Natural killer cell (primary cell): ENCODE measurements around the gene PPP1R16B. TPM values are rescaled to one million over a fixed set of nuclear protein-coding genes. Genes with fewer than 3 reads are reported as not detected.

Experiments used
- ATAC-seq, 3 donors: fragments of 150-1000 bp in 2 of 3; fragments of 200-7000 bp in 1 of 3; cut with Tn5 transposase; 1 replicate in 1 of 3; 2 replicates in 2 of 3; pipeline ENCODE4 v1.10.0; 2021; ENCODE audit warnings: mild to moderate bottlenecking in 2 of 3, moderate library complexity in 2 of 3
- DNase-seq, 2 donors: peaks; one replicate each; pipeline versions ENCODE4 v3.0.0 to v3.0.0-alpha.2; 2013 to 2021; ENCODE audit warnings: mixed read lengths in 1 of 2
- H3K27ac ChIP-seq: one replicate; pipeline ENCODE4 v1.5.1; 2013; ENCODE audit warnings: mild to moderate bottlenecking, low read length
- H3K27me3 ChIP-seq: one replicate; pipeline ENCODE4 v1.6.1; 2013; ENCODE audit warnings: low read length; ENCODE audit not compliant: control insufficient read depth, insufficient read depth
- H3K36me3 ChIP-seq: one replicate; pipeline ENCODE4 v1.6.1; 2013; ENCODE audit warnings: low read length; ENCODE audit not compliant: control insufficient read depth, insufficient read depth
- H3K4me1 ChIP-seq: one replicate; pipeline ENCODE4 v1.6.1; 2013; ENCODE audit warnings: low read length; ENCODE audit not compliant: control insufficient read depth, insufficient read depth
- H3K4me3 ChIP-seq: one replicate; pipeline ENCODE4 v1.5.1; 2013; ENCODE audit warnings: low read length
- H3K9me3 ChIP-seq: one replicate; pipeline ENCODE4 v1.6.1; 2013; ENCODE audit warnings: low read length; ENCODE audit not compliant: control insufficient read depth, insufficient read depth
- H3K27ac Mint-ChIP-seq, 2 donors: one replicate each; pipeline ENCODE4 v1.8.0; 2022; ENCODE audit warnings: mild to moderate bottlenecking in 2 of 2, mixed read lengths in 2 of 2, moderate library complexity in 1 of 2
- H3K27me3 Mint-ChIP-seq, 2 donors: one replicate each; pipeline ENCODE4 v1.8.0; 2022; ENCODE audit warnings: low read depth in 2 of 2, mixed read lengths in 2 of 2
- H3K36me3 Mint-ChIP-seq: one replicate; pipeline ENCODE4 v1.8.0; 2022; ENCODE audit warnings: mixed read lengths
- H3K4me1 Mint-ChIP-seq, 2 donors: one replicate each; pipeline ENCODE4 v1.8.0; 2022; ENCODE audit warnings: mixed read lengths in 2 of 2
- H3K4me3 Mint-ChIP-seq: one replicate; pipeline ENCODE4 v1.8.0; 2022; ENCODE audit warnings: mild to moderate bottlenecking, moderate library complexity, mixed read lengths
- H3K9me3 Mint-ChIP-seq, 2 donors: one replicate each; pipeline ENCODE4 v1.8.0; 2022; ENCODE audit warnings: mixed read lengths in 2 of 2
- CTCF ChIP-seq: fragments of 200-600 bp; IDR thresholded peaks from one replicate; pipeline ENCODE4 v1.8.0; 2022; ENCODE audit warnings: antibody characterized with exemption
- WGBS: methylation state at CpG from one replicate; pipeline ENCODE4 v1.1.7; 2013; ENCODE audit warnings: missing lambda C conversion rate; ENCODE audit not compliant: insufficient coverage; 5-methylcytosine and 5-hydroxymethylcytosine counted together
- intact Hi-C: fragments of 100-400 bp; cut with micrococcal nuclease; formaldehyde crosslinking; loops from one replicate; pipeline ENCODE4 v1.14.2; 2022
- total RNA-seq, 4 donors: library from RNA; stranded (reverse); fragments of 120-200 nt in 1 of 4; gene quantifications; one replicate each; pipeline versions ENCODE4 v1.2.3 to v1.2.4, GENCODE V29; 2013 to 2022

Gene PPP1R16B
- total RNA-seq, 3 donors from 2014 or later (not counting 1 experiment from before 2014, with no cell fraction given): 52.0 to 62.3 (median 53.7) TPM

DNA sequence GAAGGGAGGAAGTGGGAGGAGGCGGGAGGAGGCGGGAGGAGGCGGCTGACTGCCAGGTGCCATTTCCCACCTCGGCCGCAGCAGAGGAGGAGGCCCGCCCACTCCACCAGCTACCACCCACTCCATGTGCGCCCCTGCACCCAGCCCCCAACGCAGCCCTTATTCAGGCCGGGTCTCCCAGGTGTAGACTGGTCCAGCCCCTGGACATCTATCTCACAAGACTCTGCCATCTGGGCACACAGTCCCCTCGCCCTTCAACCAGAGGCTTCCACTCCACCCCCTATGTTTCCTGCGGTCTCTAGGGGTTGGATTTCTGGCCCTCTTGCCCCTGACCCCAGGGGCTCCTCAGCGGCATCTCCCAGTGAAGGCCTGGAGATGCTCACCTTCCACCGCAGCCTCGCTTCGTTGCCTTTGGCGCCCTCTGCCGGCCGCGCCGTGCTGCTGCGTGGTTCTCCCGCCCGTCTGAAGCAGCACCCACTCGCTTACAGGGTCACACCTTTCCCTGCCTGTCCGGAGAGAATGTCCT lies 88.1 kb downstream of the PPP1R16B start:
- Mint-ChIP-seq H3K27me3 (no peaks in the 10 kb centered on the region), H3K36me3 (no peaks in the 10 kb centered on the region), H3K4me1 (peaks cover 36 to 44% of the 10 kb centered on the region in 2 donors), H3K9me3 (no peaks in the 10 kb centered on the region), H3K4me3 (peak overlapping the region; percentile 55), H3K27ac (peak overlapping the region; percentile 88 to 94)
- WGBS: 4% methylated on average over 23 of the region's 25 CpGs
- no peak overlapping the region for H3K4me3 ChIP-seq
- H3K27ac ChIP-seq: peak overlapping the region; percentile 75
- TF ChIP-seq CTCF: peak; percentile 87
- ATAC-seq (peak; percentile 88 to 92 (median 90)), DNase-seq (peak; percentile 81 to 91)
- peaks cover 32% of the 10 kb centered on the region for H3K4me1 ChIP-seq
- no peaks in the 10 kb centered on the region for H3K9me3 ChIP-seq
- H3K27me3 ChIP-seq: no peaks in the 10 kb centered on the region
- intact Hi-C loops: loop anchor here (1.0 to 5.0 kb wide), 5 partner anchors 20 to 247 kb away; partner anchors contain the start of gene PPP1R16B
- peaks cover 29% of the 10 kb centered on the region for H3K36me3 ChIP-seq

DNA sequence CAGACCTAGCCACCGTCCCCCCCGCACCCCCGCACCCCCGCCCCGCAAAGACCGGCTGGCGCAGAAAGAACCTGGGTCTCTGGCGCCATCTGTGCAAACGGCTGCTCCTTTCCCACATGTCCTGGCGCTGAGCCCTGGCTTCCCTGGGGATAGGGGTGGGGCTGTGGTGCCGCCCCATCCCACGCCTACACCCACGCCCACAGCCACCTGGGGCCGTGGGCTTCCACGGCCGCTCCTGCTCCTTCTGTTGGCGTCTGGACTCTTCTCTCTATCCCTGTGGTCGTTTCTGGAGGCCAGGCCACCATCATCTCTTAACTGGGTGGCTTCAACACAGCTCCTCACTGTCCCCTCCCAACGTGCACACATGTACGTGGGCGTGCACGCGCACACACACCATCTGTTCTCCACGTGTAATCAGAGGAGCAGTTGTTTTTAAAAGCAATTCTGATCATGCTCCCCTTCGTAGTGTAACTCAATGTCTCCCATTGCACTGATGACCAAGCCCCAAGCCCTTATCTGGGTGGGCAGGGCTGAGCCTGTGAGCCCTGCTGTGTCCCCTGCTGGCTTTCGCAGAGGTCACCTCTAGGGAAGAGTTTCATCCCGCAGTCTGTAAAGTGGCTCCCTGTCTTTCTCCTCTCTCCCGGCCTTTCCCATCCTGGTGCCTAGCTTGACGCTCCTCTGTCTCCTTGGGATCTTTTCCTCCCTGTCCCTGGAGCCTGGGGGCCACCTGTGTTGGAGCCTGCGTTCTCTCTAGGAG lies 88.8 kb downstream of the PPP1R16B start:
- Mint-ChIP-seq H3K4me3 (peak overlapping the region; percentile 57), H3K4me1 (peaks cover 36 to 42% of the 10 kb centered on the region in 2 donors), H3K27me3 (no peaks in the 10 kb centered on the region), H3K27ac (peak overlapping the region; percentile 88 to 94), H3K36me3 (no peaks in the 10 kb centered on the region), H3K9me3 (no peaks in the 10 kb centered on the region)
- no peaks in the 10 kb centered on the region for H3K27me3 ChIP-seq
- peaks cover 28% of the 10 kb centered on the region for H3K4me1 ChIP-seq
- peak overlapping the region; percentile 45 for H3K27ac ChIP-seq
- TF ChIP-seq CTCF: no peak
- no peaks in the 10 kb centered on the region for H3K9me3 ChIP-seq
- H3K36me3 ChIP-seq: peaks cover 34% of the 10 kb centered on the region
- ATAC-seq (peak in 1 of 3 donors; percentile 14), DNase-seq (no peak)
- WGBS: 51% methylated on average over 25 of the region's 30 CpGs
- no peak overlapping the region for H3K4me3 ChIP-seq
- intact Hi-C loops: loop anchor here (5.0 kb wide), 2 partner anchors 37 to 52 kb away; no protein-coding TSS in a partner anchor

GRCh38 chr20:38895098-38895949 lies 89.8 kb downstream of the PPP1R16B start:
- Histone ChIP-seq H3K27me3 (no peaks in the 10 kb centered on the region), H3K27ac (no peak overlapping the region), H3K9me3 (no peaks in the 10 kb centered on the region), H3K4me3 (no peak overlapping the region), H3K36me3 (peaks cover 29% of the 10 kb centered on the region), H3K4me1 (peaks cover 28% of the 10 kb centered on the region)
- ATAC-seq: no peak
- H3K27ac Mint-ChIP-seq: peak overlapping the region; percentile 88 to 94
- no peaks in the 10 kb centered on the region for H3K27me3 Mint-ChIP-seq
- no peak overlapping the region for H3K4me3 Mint-ChIP-seq
- no peak for TF ChIP-seq CTCF
- no peaks in the 10 kb centered on the region for H3K9me3 Mint-ChIP-seq
- peaks cover 32 to 33% of the 10 kb centered on the region in 2 donors for H3K4me1 Mint-ChIP-seq
- WGBS: 96% methylated on average over 8 of the region's 9 CpGs
- DNase-seq: no peak
- no peaks in the 10 kb centered on the region for H3K36me3 Mint-ChIP-seq
- intact Hi-C loops: no loop called here
